ENCODE data around the gene PHACTR4.
A peak's percentile ranks its signal among the peaks of the same experiment; 100 is the strongest.

GRCh38 chr1:28437924-28438699 is 68.6 kb downstream of the PHACTR4 start:
- TF ChIP-seq POLR2AphosphoS5 (IDR thresholded peaks at IDR 0.05; ENCODE audit: insufficient read depth, low read depth, low read length) (peak; percentile 98), MAX (IDR thresholded peaks at IDR 0.05; ENCODE audit: insufficient read depth, insufficient read length) (no peak), FOS (IDR thresholded peaks at IDR 0.05; ENCODE audit: borderline replicate concordance, insufficient read depth, low read length) (no peak), MYC (IDR thresholded peaks at IDR 0.05; ENCODE audit: low read depth, low read length) (no peak), CTCF (IDR thresholded peaks at IDR 0.05; ENCODE audit: extremely low read depth in 1 of 2, insufficient read depth in 1 of 2, low read depth in 1 of 2, low read length in 2 of 2) (no peak), POLR2A (IDR thresholded peaks at IDR 0.05; ENCODE audit: low read depth, low read length) (peak; percentile 99), GATA2 (IDR thresholded peaks at IDR 0.05; ENCODE audit: insufficient read depth, insufficient read length, low read depth, low read length) (no peak), JUN (IDR thresholded peaks at IDR 0.05; ENCODE audit: borderline replicate concordance, insufficient read depth, insufficient read length, low read depth) (peak; percentile 27)

Measured in endothelial cell of umbilical vein (primary cell).